HepG2 (cell line): ENCODE results near the gene OMG.

Source experiments
- CREB1 ChIP-seq, 2 experiments: fragments of 450-650 bp in 1 of 2; IDR thresholded peaks; 2 replicates each; pipeline ENCODE4 v1.6.1; 2016 to 2017; ENCODE audit warnings: control low read depth in 1 of 2, mild to moderate bottlenecking in 1 of 2, missing compliant biosample characterization in 1 of 2, missing genetic modification characterization in 1 of 2
- FOSL1 ChIP-seq: sonication (generic); formaldehyde crosslinking; IDR thresholded peaks from 2 replicates; pipeline ENCODE4 v1.9.0; 2021; ENCODE audit warnings: missing genetic modification reagents, borderline replicate concordance
- POLR2AphosphoS5 ChIP-seq: IDR thresholded peaks from 2 replicates; pipeline ENCODE4 v1.6.1; 2012; ENCODE audit warnings: low read depth, low read length

DNA sequence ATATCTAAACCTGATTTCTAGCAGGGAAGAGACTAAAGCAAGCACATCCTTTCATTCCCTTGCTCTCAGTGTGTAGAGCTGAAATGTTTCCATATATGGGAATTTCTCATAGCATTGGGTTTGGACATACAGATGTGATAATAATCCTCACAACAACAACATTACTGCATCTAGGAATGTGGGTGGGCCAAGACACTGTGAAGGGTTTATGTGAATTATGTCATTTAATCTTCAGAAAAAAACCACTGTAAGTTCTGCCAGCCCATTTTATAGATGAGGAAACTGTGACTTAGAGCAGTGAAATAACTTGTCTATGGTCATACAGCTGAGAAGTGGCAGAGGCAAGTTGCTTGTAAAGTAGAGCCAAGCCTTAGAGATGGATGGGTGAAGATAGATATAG, 5.2 kb downstream of the OMG start:
- TF ChIP-seq CREB1 (IDR thresholded peaks at IDR 0.05), result no peak
- TF ChIP-seq CREB1 (CRISPR knock-in tag; IDR thresholded peaks at IDR 0.05), result no peak
- no peak for TF ChIP-seq POLR2AphosphoS5
- TF ChIP-seq FOSL1 (CRISPR knock-in tag), result no peak
